ENCODE data around the gene APOE. TPM values are rescaled to one million over a fixed set of nuclear protein-coding genes. Genes with fewer than 3 reads are reported as not detected.

Gene APOE
- total RNA-seq, 2 donors from 2014 or later: 36.3 to 78.9 TPM

DNA sequence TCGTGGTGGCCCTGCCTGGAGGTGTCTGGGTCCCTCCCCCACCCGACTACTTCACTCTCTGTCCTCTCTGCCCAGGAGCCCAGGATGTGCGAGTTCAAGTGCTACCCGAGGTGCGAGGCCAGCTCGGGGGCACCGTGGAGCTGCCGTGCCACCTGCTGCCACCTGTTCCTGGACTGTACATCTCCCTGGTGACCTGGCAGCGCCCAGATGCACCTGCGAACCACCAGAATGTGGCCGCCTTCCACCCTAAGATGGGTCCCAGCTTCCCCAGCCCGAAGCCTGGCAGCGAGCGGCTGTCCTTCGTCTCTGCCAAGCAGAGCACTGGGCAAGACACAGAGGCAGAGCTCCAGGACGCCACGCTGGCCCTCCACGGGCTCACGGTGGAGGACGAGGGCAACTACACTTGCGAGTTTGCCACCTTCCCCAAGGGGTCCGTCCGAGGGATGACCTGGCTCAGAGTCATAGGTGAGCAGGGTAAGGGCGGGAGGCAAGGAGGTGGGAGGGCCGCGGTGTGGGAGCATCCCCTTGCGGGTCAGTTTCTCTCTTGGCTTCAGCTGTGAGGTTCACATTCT is 40.3 kb upstream of the APOE start:
- no peak overlapping the region for H3K4me3 ChIP-seq
- intact Hi-C loops (cut with DNase I): no loop called here
- no peak overlapping the region for H3K27ac ChIP-seq
- H3K36me3 ChIP-seq: no peaks in the 10 kb centered on the region
- no peak overlapping the region for H3K9ac ChIP-seq (ENCODE audit: low read depth in 2 of 2, low read length in 2 of 2)
- no peak for DNase-seq
- H3K27me3 ChIP-seq: no peaks in the 10 kb centered on the region
- H3K9me3 ChIP-seq: no peaks in the 10 kb centered on the region
- H3K4me1 ChIP-seq: no peaks in the 10 kb centered on the region
- TF ChIP-seq CTCF (IDR thresholded peaks at IDR 0.05): no peak

GRCh38 chr19:44866664-44867063 is 38.9 kb upstream of the APOE start:
- no peak for TF ChIP-seq CTCF (IDR thresholded peaks at IDR 0.05)
- Histone ChIP-seq H3K27me3 (no peaks in the 10 kb centered on the region), H3K36me3 (peaks cover 3% of the 10 kb centered on the region), H3K27ac (no peak overlapping the region), H3K4me1 (no peaks in the 10 kb centered on the region), H3K9ac (ENCODE audit: low read depth in 2 of 2, low read length in 2 of 2) (no peak overlapping the region), H3K4me3 (no peak overlapping the region), H3K9me3 (no peaks in the 10 kb centered on the region)
- DNase-seq: peak; percentile 57
- intact Hi-C loops (cut with DNase I): no loop called here

- H3K36me3 ChIP-seq: peaks cover 12% of the 10 kb centered on the region
- H3K27ac ChIP-seq: no peak overlapping the region
- H3K27me3 ChIP-seq: no peaks in the 10 kb centered on the region
- intact Hi-C loops (cut with DNase I): no loop called here
- no peak for DNase-seq
- no peak for TF ChIP-seq CTCF (IDR thresholded peaks at IDR 0.05)
- H3K4me3 ChIP-seq: no peak overlapping the region
- no peaks in the 10 kb centered on the region for H3K9me3 ChIP-seq
- H3K4me1 ChIP-seq: no peaks in the 10 kb centered on the region
- no peak overlapping the region for H3K9ac ChIP-seq (ENCODE audit: low read depth in 2 of 2, low read length in 2 of 2)
Observed at GRCh38 chr19:44867578-44867977, 38.0 kb upstream of the APOE start.

- peak overlapping the region; percentile 27 for H3K27ac ChIP-seq
- no peaks in the 10 kb centered on the region for H3K9me3 ChIP-seq
- H3K36me3 ChIP-seq: peaks cover 12% of the 10 kb centered on the region
- no peak overlapping the region for H3K9ac ChIP-seq (ENCODE audit: low read depth in 2 of 2, low read length in 2 of 2)
- H3K27me3 ChIP-seq: no peaks in the 10 kb centered on the region
- H3K4me3 ChIP-seq: no peak overlapping the region
- no peak for DNase-seq
- intact Hi-C loops (cut with DNase I): no loop called here
- TF ChIP-seq CTCF (IDR thresholded peaks at IDR 0.05): no peak
- no peaks in the 10 kb centered on the region for H3K4me1 ChIP-seq
Observed at GRCh38 chr19:44869733-44870470, 35.7 kb upstream of the APOE start.

- no peak for TF ChIP-seq CTCF (IDR thresholded peaks at IDR 0.05)
- Histone ChIP-seq H3K27ac (no peak overlapping the region), H3K9me3 (no peaks in the 10 kb centered on the region), H3K4me3 (no peak overlapping the region), H3K4me1 (no peaks in the 10 kb centered on the region), H3K27me3 (no peaks in the 10 kb centered on the region), H3K36me3 (peaks cover 12% of the 10 kb centered on the region), H3K9ac (ENCODE audit: low read depth in 2 of 2, low read length in 2 of 2) (no peak overlapping the region)
- intact Hi-C loops (cut with DNase I): no loop called here
- DNase-seq: no peak
Observed at GRCh38 chr19:44871809-44872208, 33.8 kb upstream of the APOE start.

Data from colonic mucosa (tissue), 4 donors.